ENCODE results near the gene SSTR3. TPM values are rescaled to one million over a fixed set of nuclear protein-coding genes. Genes with fewer than 3 reads are reported as not detected.

The SSTR3 gene
- under 1 TPM; 0.11 to 0.20 TPM for total RNA-seq
- polyA plus RNA-seq (2013, experiment 1 of 2): 0.14 TPM
- polyA plus RNA-seq (2013, experiment 2 of 2): 0.12 TPM
- long read RNA-seq, experiment 1: 0 reads
- long read RNA-seq, experiment 2, partial matches to known transcripts: 0 of 1 reads
- long read RNA-seq, experiment 2, other reads (novel, unspliced or antisense): 1 of 1 reads
- long read RNA-seq, experiment 3, partial matches to known transcripts: 0 of 1 reads
- long read RNA-seq, experiment 3, other reads (novel, unspliced or antisense): 1 of 1 reads
- long read RNA-seq, experiment 4, partial matches to known transcripts: 0 of 2 reads
- long read RNA-seq, experiment 4, other reads (novel, unspliced or antisense): 2 of 2 reads

GRCh38 chr22:37212174-37212906, at the start of gene SSTR3:
Gene SSTR3 (minus strand): TSS chr22:37212477. CDS start chr22:37207803, 4,674 bp downstream.
- no peaks in the 10 kb centered on the region for H3K9me3 ChIP-seq (ENCODE audit: control insufficient read depth, low read length)
- peak; percentile 73 for DNase-seq
- H3K27me3 Mint-ChIP-seq (ENCODE audit: insufficient read depth): peaks cover 9% of the 10 kb centered on the region
- H3K36me3 Mint-ChIP-seq (ENCODE audit: low read depth): no peaks in the 10 kb centered on the region
- H3K27me3 ChIP-seq (ENCODE audit: control insufficient read depth, insufficient read depth, low read length, poor library complexity, severe bottlenecking): no peaks in the 10 kb centered on the region
- no peak within 1 kb of the TSS for H3K27ac Mint-ChIP-seq
- no peaks in the 10 kb centered on the region for H3K4me1 ChIP-seq (ENCODE audit: control insufficient read depth, insufficient read depth, low read length)
- H3K27ac ChIP-seq (ENCODE audit: low read depth, low read length): peak within 1 kb of the TSS; percentile 7
- H3K9me3 Mint-ChIP-seq: no peaks in the 10 kb centered on the region
- no peaks in the 10 kb centered on the region for H3K36me3 ChIP-seq (ENCODE audit: control insufficient read depth, insufficient read depth, low read length)
- TF ChIP-seq, protein P1, sequence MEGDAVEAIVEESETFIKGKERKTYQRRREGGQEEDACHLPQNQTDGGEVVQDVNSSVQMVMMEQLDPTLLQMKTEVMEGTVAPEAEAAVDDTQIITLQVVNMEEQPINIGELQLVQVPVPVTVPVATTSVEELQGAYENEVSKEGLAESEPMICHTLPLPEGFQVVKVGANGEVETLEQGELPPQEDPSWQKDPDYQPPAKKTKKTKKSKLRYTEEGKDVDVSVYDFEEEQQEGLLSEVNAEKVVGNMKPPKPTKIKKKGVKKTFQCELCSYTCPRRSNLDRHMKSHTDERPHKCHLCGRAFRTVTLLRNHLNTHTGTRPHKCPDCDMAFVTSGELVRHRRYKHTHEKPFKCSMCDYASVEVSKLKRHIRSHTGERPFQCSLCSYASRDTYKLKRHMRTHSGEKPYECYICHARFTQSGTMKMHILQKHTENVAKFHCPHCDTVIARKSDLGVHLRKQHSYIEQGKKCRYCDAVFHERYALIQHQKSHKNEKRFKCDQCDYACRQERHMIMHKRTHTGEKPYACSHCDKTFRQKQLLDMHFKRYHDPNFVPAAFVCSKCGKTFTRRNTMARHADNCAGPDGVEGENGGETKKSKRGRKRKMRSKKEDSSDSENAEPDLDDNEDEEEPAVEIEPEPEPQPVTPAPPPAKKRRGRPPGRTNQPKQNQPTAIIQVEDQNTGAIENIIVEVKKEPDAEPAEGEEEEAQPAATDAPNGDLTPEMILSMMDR (conservative IDR thresholded peaks at IDR 0.05): no peak
- 32 to 40% methylated on average over 18 to 23 of the region's 23 CpGs for WGBS, 2 experiments (ENCODE audit: insufficient coverage in 1 of 2, insufficient read length in 1 of 2)
- H3K4me3 Mint-ChIP-seq: no peak within 1 kb of the TSS
- H3K4me1 Mint-ChIP-seq: peaks cover 5% of the 10 kb centered on the region
- no peak within 1 kb of the TSS for H3K9ac ChIP-seq (ENCODE audit: extremely low read depth, low read length, poor library complexity, severe bottlenecking)
- no peak within 1 kb of the TSS for H3K4me3 ChIP-seq (ENCODE audit: low read length)

GRCh38 chr22:37260901-37261336, 48.6 kb upstream of the SSTR3 start:
- Mint-ChIP-seq H3K27ac (no peak overlapping the region), H3K4me1 (peaks cover 20% of the 10 kb centered on the region), H3K4me3 (no peak overlapping the region), H3K9me3 (peaks cover 17% of the 10 kb centered on the region), H3K27me3 (ENCODE audit: insufficient read depth) (peaks cover 35% of the 10 kb centered on the region), H3K36me3 (ENCODE audit: low read depth) (no peaks in the 10 kb centered on the region)
- Histone ChIP-seq H3K9ac (ENCODE audit: extremely low read depth, low read length, poor library complexity, severe bottlenecking) (no peak overlapping the region), H3K4me3 (ENCODE audit: low read length) (no peak overlapping the region), H3K4me1 (ENCODE audit: control insufficient read depth, insufficient read depth, low read length) (peaks cover 8% of the 10 kb centered on the region), H3K27ac (ENCODE audit: low read depth, low read length) (no peak overlapping the region), H3K36me3 (ENCODE audit: control insufficient read depth, insufficient read depth, low read length) (no peaks in the 10 kb centered on the region), H3K9me3 (ENCODE audit: control insufficient read depth, low read length) (peaks cover 12% of the 10 kb centered on the region), H3K27me3 (ENCODE audit: control insufficient read depth, insufficient read depth, low read length, poor library complexity, severe bottlenecking) (peaks cover 15% of the 10 kb centered on the region)
- peak; percentile 88 for DNase-seq
- TF ChIP-seq, protein P1 (conservative IDR thresholded peaks at IDR 0.05): peak; percentile 92
- 33 to 46% methylated on average over 9 to 14 of the region's 14 CpGs for WGBS, 2 experiments (ENCODE audit: insufficient coverage in 1 of 2, insufficient read length in 1 of 2)

DNA sequence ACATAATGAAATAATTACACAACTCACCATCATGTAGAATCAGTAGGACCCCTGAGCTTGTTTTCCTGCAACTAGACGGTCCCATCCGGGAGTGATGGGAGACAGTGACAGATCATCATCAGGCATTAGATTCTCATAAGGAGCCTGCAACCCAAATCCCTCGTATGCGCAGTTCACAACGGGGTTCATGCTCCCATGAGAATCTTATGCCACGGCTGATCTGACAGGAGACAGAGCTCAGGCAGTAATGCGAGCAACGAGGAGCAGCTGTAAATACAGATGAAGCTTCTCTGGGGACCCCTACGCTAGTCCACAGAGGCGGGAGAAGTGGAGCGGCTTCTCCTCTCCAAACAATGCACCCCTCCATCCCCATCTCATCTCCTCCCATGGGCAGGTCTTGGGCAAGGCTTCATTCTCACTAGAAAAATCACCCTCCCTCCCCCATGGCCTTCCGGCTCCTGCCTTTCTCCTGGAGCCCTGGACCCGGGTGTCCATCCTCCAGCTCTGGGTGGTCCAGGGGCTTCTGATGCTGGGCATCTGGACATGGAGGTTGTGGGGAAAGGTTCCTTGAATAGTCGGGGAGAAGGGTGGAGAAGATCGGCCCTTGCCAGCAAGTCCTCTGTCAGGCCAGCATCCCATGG, 48.0 kb upstream of the SSTR3 start:
- H3K4me3 Mint-ChIP-seq: no peak overlapping the region
- no peak overlapping the region for H3K27ac ChIP-seq (ENCODE audit: low read depth, low read length)
- H3K27me3 ChIP-seq (ENCODE audit: control insufficient read depth, insufficient read depth, low read length, poor library complexity, severe bottlenecking): peaks cover 15% of the 10 kb centered on the region
- H3K4me1 ChIP-seq (ENCODE audit: control insufficient read depth, insufficient read depth, low read length): peaks cover 8% of the 10 kb centered on the region
- no peak overlapping the region for H3K4me3 ChIP-seq (ENCODE audit: low read length)
- H3K9me3 ChIP-seq (ENCODE audit: control insufficient read depth, low read length): peaks cover 12% of the 10 kb centered on the region
- H3K4me1 Mint-ChIP-seq: peaks cover 21% of the 10 kb centered on the region
- WGBS, 2 experiments (ENCODE audit: insufficient coverage in 1 of 2, insufficient read length in 1 of 2): 79 to 86% methylated on average over 13 to 15 of the region's 15 CpGs
- peak; percentile 39 for DNase-seq
- peaks cover 17% of the 10 kb centered on the region for H3K9me3 Mint-ChIP-seq
- no peaks in the 10 kb centered on the region for H3K36me3 Mint-ChIP-seq (ENCODE audit: low read depth)
- H3K27me3 Mint-ChIP-seq (ENCODE audit: insufficient read depth): peaks cover 37% of the 10 kb centered on the region
- TF ChIP-seq, protein P1 (conservative IDR thresholded peaks at IDR 0.05): no peak
- H3K9ac ChIP-seq (ENCODE audit: extremely low read depth, low read length, poor library complexity, severe bottlenecking): no peak overlapping the region
- H3K27ac Mint-ChIP-seq: no peak overlapping the region
- H3K36me3 ChIP-seq (ENCODE audit: control insufficient read depth, insufficient read depth, low read length): no peaks in the 10 kb centered on the region

Measured in endodermal cell (in vitro differentiated cells).